HG02798 (cell line): ENCODE measurements around the gene RIMKLA.

Experiments
- ATAC-seq: cut with Tn5 transposase; IDR thresholded peaks from one replicate; pipeline ENCODE4 v1.9.1; 2021; ENCODE audit warnings: mild to moderate bottlenecking; ENCODE audit not compliant: unreplicated experiment, poor library complexity

The RIMKLA gene

GRCh38 chr1:42469727-42470126 lies 89.1 kb downstream of the RIMKLA start:
- ATAC-seq = no peak
